ENCODE measurements around the gene VPS35. TPM values are rescaled to one million over a fixed set of nuclear protein-coding genes. Genes with fewer than 3 reads are reported as not detected.

VPS35 gene
- total RNA-seq, 1 experiment from 2014 or later, result 72.1 TPM

- Mint-ChIP-seq H3K27me3 (ENCODE audit: low read depth) (no peaks in the 10 kb centered on the region), H3K27ac (no peak overlapping the region), H3K36me3 (peaks cover 50% of the 10 kb centered on the region), H3K4me1 (peaks cover 3% of the 10 kb centered on the region; the same call in 1 of the 2 replicates), H3K4me3 (no peak overlapping the region), H3K9me3 (no peaks in the 10 kb centered on the region)
- TF ChIP-seq ARID4B (CRISPR knock-in tag; IDR thresholded peaks at IDR 0.05; ENCODE audit: borderline replicate concordance), result no peak
- TF ChIP-seq SMAD3 (CRISPR knock-in tag; IDR thresholded peaks at IDR 0.05; ENCODE audit: borderline replicate concordance), result no peak
- no peak for TF ChIP-seq ZNF281 (CRISPR knock-in tag; IDR thresholded peaks at IDR 0.05)
- no peak for TF ChIP-seq HMGXB4 (CRISPR knock-in tag; IDR thresholded peaks at IDR 0.05)
- no peak for TF ChIP-seq CBFB (CRISPR knock-in tag; IDR thresholded peaks at IDR 0.05; ENCODE audit: low read depth)
- no peak for TF ChIP-seq CREB1 (CRISPR knock-in tag; IDR thresholded peaks at IDR 0.05)
- TF ChIP-seq, protein P1, sequence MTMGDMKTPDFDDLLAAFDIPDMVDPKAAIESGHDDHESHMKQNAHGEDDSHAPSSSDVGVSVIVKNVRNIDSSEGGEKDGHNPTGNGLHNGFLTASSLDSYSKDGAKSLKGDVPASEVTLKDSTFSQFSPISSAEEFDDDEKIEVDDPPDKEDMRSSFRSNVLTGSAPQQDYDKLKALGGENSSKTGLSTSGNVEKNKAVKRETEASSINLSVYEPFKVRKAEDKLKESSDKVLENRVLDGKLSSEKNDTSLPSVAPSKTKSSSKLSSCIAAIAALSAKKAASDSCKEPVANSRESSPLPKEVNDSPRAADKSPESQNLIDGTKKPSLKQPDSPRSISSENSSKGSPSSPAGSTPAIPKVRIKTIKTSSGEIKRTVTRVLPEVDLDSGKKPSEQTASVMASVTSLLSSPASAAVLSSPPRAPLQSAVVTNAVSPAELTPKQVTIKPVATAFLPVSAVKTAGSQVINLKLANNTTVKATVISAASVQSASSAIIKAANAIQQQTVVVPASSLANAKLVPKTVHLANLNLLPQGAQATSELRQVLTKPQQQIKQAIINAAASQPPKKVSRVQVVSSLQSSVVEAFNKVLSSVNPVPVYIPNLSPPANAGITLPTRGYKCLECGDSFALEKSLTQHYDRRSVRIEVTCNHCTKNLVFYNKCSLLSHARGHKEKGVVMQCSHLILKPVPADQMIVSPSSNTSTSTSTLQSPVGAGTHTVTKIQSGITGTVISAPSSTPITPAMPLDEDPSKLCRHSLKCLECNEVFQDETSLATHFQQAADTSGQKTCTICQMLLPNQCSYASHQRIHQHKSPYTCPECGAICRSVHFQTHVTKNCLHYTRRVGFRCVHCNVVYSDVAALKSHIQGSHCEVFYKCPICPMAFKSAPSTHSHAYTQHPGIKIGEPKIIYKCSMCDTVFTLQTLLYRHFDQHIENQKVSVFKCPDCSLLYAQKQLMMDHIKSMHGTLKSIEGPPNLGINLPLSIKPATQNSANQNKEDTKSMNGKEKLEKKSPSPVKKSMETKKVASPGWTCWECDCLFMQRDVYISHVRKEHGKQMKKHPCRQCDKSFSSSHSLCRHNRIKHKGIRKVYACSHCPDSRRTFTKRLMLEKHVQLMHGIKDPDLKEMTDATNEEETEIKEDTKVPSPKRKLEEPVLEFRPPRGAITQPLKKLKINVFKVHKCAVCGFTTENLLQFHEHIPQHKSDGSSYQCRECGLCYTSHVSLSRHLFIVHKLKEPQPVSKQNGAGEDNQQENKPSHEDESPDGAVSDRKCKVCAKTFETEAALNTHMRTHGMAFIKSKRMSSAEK (CRISPR knock-in tag; IDR thresholded peaks at IDR 0.05; ENCODE audit: borderline replicate concordance), result no peak
- no peak for TF ChIP-seq ZNF263 (CRISPR knock-in tag; IDR thresholded peaks at IDR 0.05; ENCODE audit: low read depth)
- TF ChIP-seq, protein P2, sequence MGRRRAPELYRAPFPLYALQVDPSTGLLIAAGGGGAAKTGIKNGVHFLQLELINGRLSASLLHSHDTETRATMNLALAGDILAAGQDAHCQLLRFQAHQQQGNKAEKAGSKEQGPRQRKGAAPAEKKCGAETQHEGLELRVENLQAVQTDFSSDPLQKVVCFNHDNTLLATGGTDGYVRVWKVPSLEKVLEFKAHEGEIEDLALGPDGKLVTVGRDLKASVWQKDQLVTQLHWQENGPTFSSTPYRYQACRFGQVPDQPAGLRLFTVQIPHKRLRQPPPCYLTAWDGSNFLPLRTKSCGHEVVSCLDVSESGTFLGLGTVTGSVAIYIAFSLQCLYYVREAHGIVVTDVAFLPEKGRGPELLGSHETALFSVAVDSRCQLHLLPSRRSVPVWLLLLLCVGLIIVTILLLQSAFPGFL (CRISPR knock-in tag; IDR thresholded peaks at IDR 0.05; ENCODE audit: borderline replicate concordance), result no peak
- TF ChIP-seq, protein P3, sequence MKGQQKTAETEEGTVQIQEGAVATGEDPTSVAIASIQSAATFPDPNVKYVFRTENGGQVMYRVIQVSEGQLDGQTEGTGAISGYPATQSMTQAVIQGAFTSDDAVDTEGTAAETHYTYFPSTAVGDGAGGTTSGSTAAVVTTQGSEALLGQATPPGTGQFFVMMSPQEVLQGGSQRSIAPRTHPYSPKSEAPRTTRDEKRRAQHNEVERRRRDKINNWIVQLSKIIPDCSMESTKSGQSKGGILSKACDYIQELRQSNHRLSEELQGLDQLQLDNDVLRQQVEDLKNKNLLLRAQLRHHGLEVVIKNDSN (CRISPR knock-in tag; IDR thresholded peaks at IDR 0.05), result no peak
- no peak for TF ChIP-seq ZSCAN18 (CRISPR knock-in tag; IDR thresholded peaks at IDR 0.05)
- TF ChIP-seq RORB (CRISPR knock-in tag; IDR thresholded peaks at IDR 0.05), result no peak
- TF ChIP-seq, protein P4, sequence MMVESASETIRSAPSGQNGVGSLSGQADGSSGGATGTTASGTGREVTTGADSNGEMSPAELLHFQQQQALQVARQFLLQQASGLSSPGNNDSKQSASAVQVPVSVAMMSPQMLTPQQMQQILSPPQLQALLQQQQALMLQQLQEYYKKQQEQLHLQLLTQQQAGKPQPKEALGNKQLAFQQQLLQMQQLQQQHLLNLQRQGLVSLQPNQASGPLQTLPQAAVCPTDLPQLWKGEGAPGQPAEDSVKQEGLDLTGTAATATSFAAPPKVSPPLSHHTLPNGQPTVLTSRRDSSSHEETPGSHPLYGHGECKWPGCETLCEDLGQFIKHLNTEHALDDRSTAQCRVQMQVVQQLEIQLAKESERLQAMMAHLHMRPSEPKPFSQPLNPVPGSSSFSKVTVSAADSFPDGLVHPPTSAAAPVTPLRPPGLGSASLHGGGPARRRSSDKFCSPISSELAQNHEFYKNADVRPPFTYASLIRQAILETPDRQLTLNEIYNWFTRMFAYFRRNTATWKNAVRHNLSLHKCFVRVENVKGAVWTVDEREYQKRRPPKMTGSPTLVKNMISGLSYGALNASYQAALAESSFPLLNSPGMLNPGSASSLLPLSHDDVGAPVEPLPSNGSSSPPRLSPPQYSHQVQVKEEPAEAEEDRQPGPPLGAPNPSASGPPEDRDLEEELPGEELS (CRISPR knock-in tag; IDR thresholded peaks at IDR 0.05), result no peak
- no peak for TF ChIP-seq SOX15 (CRISPR knock-in tag; IDR thresholded peaks at IDR 0.05)
- TF ChIP-seq ZNF671 (CRISPR knock-in tag; IDR thresholded peaks at IDR 0.05), result no peak
- TF ChIP-seq PRRX2 (CRISPR knock-in tag; IDR thresholded peaks at IDR 0.05), result no peak
- TF ChIP-seq, protein P5, sequence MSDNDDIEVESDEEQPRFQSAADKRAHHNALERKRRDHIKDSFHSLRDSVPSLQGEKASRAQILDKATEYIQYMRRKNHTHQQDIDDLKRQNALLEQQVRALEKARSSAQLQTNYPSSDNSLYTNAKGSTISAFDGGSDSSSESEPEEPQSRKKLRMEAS (CRISPR knock-in tag; IDR thresholded peaks at IDR 0.05), result no peak
- ChIA-PET CTCF (interaction anchor here (0.6 kb wide), 1 partner anchor 59 kb away, joined by 3 read pairs; no protein-coding TSS in a partner anchor), POLR2A (interaction anchor here (1.2 kb wide), 1 partner anchor 8 kb away, joined by 3 read pairs; the partner anchor contains the start of gene SHCBP1)
- no peak for ATAC-seq
- no peak for DNase-seq (ENCODE audit: low spot score)
Observed at GRCh38 chr16:46613352-46613751, 75.6 kb downstream of the VPS35 start.

All from WTC11 (cell line).